KOPT-K1 (cell line): Measurements from ENCODE around the gene CAPZB.

Experiments
- H3K27ac ChIP-seq: fragments of 200-600 bp; sonication (generic); 2 replicates; pipeline ENCODE4 v1.5.1; 2016; ENCODE audit warnings: antibody characterized with exemption, mild to moderate bottlenecking, low read depth, low read length; ENCODE audit not compliant: poor library complexity, severe bottlenecking
- H3K36me3 ChIP-seq: fragments of 200-600 bp; sonication (generic); 2 replicates; pipeline ENCODE4 v1.5.1; 2017; ENCODE audit warnings: antibody characterized with exemption, mild to moderate bottlenecking, low read length, moderate library complexity; ENCODE audit not compliant: insufficient read depth
- H3K9me3 ChIP-seq: fragments of 200-600 bp; sonication (generic); 2 replicates; pipeline ENCODE4 v1.5.1; 2017; ENCODE audit warnings: antibody characterized with exemption, low read length, mild to moderate bottlenecking; ENCODE audit not compliant: insufficient read depth, poor library complexity, severe bottlenecking

Gene CAPZB

DNA sequence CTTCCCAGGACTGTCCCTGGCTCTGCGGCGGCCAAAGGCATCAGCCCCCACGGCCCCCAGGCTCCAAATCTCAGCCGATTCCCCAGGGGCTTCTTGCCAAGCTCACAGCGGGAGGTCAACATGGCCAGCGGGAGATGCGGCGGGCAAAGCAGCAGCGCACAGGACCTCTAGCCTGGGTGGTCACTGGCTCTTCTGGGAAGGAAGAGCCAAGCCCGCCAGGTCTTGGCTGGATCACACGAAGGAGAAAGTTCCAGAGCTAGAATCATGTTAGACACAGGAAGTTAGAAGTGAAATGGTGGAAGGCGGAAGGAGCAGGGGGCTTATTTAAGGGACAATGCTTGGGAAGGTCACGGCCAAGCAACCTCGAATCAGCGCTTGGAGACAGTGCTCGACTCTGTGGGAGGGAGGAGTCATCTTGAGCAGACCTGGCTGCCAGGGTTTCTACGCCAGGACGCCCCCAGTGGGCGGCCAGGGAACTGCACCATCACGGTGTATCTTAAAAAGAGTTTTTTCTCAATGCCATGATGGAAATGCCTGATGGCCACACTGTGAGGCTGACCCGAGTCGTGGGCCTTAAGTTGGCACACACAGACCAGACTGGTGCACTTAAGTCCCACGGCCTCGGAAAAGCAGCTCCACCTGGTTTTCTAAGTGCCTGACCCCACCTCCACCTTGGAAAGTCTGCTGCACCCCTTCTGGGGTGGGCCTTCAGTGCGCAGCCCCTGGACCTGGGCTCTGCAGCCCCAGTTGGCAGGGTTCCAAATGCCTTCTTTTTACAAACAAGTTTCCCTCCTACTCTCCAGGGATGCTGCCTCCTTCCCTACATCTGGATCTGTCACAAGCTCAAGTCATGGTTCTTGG lies 143.9 kb downstream of the CAPZB start:
- no peaks in the 10 kb centered on the region for H3K9me3 ChIP-seq
- H3K27ac ChIP-seq = no peak overlapping the region
- peaks cover 69% of the 10 kb centered on the region for H3K36me3 ChIP-seq

DNA sequence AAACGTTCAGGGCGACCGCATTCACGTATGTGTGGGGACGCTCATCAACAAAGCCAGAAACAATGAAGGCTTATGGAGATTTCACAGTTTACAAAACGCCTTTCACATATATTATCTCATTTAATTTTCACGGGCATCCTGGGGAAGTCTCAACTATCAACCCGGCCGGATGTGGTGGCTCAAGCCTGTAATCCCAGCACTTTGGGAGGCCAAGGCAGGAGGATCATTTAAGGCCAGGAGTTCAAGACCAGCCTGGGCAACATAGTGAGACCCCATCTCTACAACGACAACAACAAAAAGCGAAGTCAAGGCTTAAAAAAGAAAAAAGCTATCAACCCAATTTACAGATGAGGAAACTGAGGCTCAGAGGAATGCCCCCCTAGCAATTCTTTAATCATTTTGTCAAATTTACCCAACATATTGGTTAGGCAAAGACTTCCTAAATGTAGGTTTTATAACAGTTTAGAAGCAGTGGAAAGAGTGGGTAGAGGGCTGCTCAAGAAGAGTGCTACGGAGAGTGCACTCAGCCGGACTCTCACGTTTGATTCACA lies 144.9 kb downstream of the CAPZB start:
- H3K27ac ChIP-seq = no peak overlapping the region
- no peaks in the 10 kb centered on the region for H3K9me3 ChIP-seq
- peaks cover 64% of the 10 kb centered on the region for H3K36me3 ChIP-seq

DNA sequence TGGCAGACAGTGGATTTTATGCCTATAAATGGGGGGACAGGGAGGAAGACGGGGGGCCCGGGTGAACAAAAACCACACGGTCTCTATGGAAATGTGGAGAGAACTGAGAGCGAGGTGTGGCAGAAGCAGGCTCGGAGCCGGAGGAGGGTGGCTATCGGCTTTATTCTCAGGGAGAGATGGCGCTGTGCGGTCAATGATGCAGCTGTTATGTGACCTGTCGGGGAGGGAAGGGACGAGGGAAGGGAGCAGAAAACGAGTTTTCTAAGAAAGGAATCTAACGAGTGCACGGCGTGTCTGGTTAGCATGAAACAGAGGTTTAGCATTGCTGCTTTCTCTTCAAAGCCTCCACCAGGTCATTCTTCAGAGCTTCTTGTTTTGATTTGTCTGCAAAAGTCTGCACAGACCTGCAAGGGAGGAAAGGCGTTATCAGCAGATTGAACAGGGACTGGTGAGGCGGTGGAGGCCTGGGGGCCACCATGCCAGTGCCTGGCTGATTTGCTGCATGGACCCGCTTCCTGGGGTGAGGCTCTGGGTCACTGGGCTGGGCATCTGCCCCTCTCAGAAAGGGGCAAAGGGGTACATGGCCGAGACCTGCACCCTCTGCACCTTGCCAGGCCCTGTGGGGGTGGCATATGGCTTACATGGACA lies 146.0 kb downstream of the CAPZB start:
- no peaks in the 10 kb centered on the region for H3K9me3 ChIP-seq
- H3K36me3 ChIP-seq = peaks cover 53% of the 10 kb centered on the region
- no peak overlapping the region for H3K27ac ChIP-seq

DNA sequence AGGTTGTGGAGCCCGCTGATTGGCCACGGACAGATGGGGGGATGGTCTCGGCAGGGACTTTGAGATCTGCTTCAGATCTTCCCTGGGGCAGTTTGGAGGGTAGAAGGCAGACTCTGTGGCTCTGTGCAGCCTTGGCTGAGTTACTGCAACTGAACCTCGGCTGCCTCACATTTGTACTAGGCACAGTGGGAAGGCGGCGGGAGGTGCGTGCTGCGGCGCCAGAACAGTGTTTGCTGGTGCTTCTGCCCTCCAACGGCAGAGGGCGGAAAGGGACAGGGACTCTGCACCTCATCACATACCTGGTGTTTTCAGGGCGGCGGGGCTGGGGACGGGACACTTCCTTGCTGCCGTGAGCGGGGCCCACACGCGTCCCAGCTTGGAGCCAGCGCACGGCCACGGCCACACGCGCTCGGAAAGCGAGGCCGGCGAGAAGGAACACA lies 147.0 kb downstream of the CAPZB start:
- no peaks in the 10 kb centered on the region for H3K9me3 ChIP-seq
- peaks cover 43% of the 10 kb centered on the region for H3K36me3 ChIP-seq
- no peak overlapping the region for H3K27ac ChIP-seq

DNA sequence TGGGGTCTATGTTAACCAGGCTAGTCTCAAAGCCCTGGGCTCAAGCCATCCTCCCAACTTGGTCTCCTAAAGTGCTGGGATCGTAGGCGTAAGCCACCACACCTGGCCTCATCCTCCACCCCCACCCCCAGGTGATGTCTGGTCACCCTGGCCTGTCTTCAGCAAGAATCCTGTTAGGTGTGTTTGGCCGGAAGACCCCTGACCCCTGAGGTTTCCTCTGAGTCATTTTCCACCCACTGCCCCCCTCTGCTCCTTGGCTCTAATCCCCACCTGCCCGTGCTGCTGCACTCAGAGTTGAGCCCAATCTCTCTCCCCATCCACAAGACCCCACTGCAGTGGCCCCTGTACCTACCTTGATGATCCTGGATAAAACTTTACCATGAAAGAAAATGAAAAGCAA lies 148.1 kb downstream of the CAPZB start:
- Histone ChIP-seq H3K36me3 (peaks cover 32% of the 10 kb centered on the region; the same call in 1 of the 2 replicates), H3K27ac (no peak overlapping the region), H3K9me3 (no peaks in the 10 kb centered on the region)

DNA sequence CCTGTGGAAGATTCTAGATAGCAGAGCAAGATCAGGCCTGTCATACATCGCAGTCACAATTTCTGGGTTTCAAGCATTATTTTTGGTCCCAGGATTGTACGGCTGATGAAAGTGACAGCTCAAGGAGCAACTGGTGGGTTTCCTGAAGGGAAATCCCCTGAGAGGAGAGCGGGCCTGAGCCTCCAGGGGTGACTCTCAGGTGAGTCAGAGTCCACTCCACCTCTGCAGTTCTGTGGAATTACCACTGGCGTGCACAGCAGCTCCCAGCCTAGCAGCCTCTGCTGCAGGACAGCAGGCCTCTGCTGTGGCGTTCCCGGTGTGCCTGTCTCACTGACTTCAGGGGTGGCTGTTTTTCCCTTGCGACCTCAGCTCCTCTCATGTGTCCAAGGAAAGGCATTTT lies 148.8 kb downstream of the CAPZB start:
- H3K9me3 ChIP-seq = no peaks in the 10 kb centered on the region
- H3K27ac ChIP-seq = no peak overlapping the region
- peaks cover 28% of the 10 kb centered on the region; the same call in 1 of the 2 replicates for H3K36me3 ChIP-seq

DNA sequence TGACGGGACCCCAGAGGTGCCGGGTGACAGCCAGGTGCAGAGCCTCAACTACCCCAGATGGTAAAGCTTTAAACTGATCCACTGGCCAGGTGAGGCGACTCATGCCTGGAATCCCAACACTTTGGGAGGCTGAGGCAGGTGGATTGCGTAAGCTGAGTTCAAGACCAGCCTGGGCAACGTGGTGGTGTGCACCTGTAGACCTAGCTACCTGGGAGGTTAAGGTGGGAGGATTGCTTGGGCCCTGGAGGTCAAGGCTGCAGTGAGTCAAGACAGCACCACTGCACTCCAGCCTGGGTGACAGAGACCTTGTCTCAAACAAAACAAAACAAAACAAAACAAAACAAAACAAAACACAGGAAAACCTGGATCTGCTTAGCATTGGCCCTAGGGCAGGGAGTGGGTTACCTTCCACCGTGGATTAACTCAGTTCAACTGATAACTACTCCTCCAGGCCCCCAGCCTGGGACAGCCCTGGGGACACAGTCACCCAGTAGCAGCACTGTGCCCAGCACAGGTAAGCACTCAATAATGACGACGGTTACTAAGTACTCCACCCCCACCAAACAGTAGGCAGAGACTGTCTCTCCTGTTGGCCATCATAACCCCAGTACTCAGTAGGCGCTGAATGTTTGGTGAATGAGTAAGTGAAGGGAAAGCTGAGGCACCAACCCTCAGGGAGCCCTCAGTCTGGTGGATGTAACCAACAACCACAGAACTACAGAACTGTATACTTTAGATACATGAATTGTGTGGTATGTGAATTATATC lies 151.6 kb downstream of the CAPZB start:
- Histone ChIP-seq H3K27ac (no peak overlapping the region), H3K9me3 (no peaks in the 10 kb centered on the region), H3K36me3 (0 out of 2 replicates have a peak, but pooled peaks cover 5% of the 10 kb centered on the region)

DNA sequence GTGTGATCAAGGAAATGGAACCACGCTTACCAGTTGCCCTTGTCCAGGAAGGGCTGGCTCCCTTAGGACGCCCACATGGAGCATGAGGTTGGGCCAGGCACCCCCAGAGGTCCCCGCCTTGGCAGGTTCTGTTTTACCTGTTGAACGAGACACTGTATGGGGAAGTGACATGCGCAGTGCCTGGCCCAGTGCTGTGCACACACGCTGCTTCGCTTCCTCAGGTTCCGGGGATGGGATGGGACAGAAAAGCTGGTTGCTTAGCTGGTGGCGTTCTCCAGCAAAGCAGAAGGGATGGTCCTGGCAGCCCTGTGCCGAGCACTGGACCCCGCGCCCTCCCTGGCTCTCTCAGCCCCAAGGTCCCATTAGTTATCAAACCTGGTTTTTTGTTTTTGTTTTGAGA lies 152.5 kb downstream of the CAPZB start:
- Histone ChIP-seq H3K9me3 (no peaks in the 10 kb centered on the region), H3K36me3 (no peaks in the 10 kb centered on the region), H3K27ac (no peak overlapping the region)

DNA sequence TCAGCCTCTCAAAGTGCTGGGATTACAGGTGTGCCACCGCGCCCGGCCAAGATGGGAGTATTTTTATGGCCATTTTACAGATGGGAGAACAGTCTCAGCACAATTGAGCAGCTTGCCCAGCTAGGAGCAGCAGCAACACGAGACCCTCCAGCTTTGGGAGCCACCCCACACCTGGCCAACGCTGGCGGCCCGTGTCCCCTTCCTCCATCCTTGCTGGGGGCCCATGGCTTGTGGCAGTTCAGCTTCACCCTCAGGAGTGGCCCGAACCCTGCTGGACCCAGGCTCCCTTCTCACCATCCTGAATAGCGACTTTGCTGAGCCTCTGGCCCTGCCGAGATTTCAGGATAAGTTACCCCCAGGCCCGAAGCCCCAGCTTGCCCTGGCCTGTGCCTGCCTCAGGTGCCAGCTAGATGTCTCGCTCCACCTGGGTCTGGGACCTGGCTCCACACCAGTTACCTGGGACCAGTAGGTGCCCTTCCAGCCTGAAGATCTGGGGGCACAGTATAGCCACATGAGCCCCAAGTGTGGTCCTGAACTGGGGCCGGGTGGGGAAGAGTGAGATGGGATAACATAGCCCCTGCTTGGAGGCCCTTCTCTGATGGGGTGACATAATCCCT lies 154.0 kb downstream of the CAPZB start:
- no peaks in the 10 kb centered on the region for H3K9me3 ChIP-seq
- no peaks in the 10 kb centered on the region for H3K36me3 ChIP-seq
- H3K27ac ChIP-seq = no peak overlapping the region

DNA sequence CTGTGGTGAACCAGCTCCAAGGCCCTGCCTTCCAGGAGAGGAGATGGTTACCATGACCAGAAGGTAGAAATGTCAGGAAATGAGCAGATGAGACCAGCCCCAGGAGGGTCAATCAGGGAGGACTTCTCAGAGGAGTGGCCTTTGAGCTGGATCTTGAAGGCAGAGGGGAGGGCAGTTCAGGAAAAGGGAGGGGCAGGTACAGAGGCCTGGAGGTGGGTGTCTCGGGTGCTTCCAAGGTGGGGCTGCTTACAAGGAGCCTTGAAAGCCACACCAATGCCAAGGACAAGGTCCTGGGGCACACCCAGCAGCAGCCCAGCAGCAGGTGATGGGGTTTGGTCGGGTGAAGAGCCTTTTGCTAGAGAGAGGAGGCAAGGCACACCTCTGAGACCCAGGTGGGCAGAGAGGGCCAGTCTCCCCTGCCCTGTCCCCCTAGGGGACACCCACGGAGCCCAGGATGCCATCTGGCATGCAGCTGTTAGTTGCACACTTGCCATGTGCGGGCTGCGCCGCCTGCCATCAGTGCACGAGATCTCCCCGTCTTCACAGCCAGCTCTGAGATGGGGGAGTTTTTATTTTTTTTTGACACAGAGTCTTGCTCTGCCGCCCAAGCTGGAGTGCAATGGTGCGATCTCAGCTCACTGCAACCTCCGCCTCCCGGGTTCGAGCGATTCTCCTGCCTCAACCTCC lies 154.7 kb downstream of the CAPZB start:
- Histone ChIP-seq H3K36me3 (no peaks in the 10 kb centered on the region), H3K9me3 (no peaks in the 10 kb centered on the region), H3K27ac (no peak overlapping the region)

DNA sequence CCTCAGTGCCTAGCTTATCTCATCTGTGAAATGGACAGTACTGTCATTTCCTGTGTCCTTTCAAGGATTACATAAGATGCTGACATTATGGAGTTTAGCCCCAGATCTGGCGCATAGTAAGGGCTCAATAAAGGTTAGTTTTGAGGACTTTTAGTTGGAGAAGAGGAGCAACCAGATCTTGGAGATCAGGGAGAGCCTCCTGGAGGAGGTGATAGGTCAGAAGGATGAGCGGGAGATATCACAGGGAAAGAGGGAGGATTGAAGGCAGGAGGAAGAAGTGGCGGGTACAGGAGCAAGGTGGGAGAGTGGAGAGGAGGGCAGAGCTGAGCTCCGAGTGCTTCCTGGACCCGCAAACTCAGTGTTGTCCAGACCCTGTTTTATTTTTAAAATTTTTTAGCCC lies 155.7 kb downstream of the CAPZB start:
- Histone ChIP-seq H3K36me3 (no peaks in the 10 kb centered on the region), H3K27ac (no peak overlapping the region), H3K9me3 (no peaks in the 10 kb centered on the region)

DNA sequence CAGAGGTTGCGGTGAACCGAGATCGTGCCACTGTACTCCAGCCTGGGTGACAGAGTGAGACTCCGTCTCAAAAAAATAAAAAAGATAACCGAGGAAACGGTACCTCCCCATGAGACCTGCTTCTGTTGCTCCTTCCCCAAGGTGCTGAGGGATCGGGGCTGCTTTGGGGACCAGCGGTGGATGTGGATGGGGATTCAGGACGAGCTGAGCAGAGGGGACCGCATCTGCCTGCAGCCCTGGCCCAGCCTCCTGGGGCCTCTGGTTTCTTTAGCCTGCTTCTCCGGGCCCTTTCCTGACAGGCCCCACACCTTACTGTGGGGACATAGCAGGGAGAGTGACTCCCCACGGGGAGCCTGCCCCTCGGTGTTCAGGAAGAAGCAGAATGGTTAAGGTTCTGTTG lies 156.2 kb downstream of the CAPZB start:
- H3K9me3 ChIP-seq = no peaks in the 10 kb centered on the region
- no peak overlapping the region for H3K27ac ChIP-seq
- no peaks in the 10 kb centered on the region for H3K36me3 ChIP-seq

DNA sequence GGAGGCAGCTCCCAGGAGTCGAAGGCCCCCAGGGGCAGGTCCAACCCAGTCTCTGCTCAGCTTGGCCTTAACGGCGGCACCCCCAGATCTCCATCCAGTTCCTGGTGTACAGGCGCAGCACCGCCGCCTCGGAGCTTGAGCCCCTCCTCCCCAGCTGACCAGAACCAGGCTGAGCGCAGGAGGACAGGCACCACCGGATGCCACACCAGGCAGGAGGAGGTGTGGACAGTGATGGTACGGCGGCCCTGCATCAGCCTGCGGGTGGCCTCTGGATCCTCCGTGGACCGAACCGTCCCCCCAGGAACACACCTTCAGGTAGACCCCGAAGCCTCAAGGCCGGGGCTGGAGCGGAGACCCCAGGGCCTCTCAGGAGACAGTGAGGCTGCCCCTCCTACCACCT lies 156.9 kb downstream of the CAPZB start:
- no peak overlapping the region for H3K27ac ChIP-seq

DNA sequence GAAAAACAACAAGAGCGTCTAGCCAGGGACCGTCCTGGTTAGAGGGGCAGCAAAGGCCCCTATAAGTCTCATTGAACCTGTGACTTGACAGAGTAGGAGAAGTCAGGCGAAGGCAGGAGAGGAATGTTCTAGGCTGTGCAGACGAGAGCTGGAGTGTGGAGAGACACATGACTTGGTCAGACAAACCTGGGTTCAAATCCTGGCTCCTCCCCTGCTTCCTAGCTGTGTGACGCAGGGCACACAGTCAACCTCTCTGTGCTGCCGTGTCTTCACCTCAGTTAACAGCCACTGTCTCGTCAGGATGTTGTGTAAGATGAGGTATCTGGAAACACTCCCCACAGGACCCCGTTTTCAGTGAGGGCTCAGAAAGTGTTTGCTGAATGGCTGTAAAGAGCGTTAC lies 157.6 kb downstream of the CAPZB start:
- H3K36me3 ChIP-seq = no peaks in the 10 kb centered on the region
- no peak overlapping the region for H3K27ac ChIP-seq
- no peaks in the 10 kb centered on the region for H3K9me3 ChIP-seq

More for the DNA sequence above, 156.9 kb downstream of the CAPZB start:
- H3K36me3 ChIP-seq = no peaks in the 10 kb centered on the region
- no peaks in the 10 kb centered on the region for H3K9me3 ChIP-seq
